Fibroblast of lung (primary cell): ENCODE measurements around the gene NRBF2.

Experiments
- CTCF ChIP-seq, 2 donors: IDR thresholded peaks in 1 of 2; conservative IDR thresholded peaks in 1 of 2; 1 replicate in 1 of 2; 2 replicates in 1 of 2; pipeline ENCODE4 v1.5.1; 2011 to 2012; ENCODE audit warnings: low read length in 2 of 2, control low read depth in 1 of 2, inconsistent platforms in 1 of 2, low read depth in 1 of 2, mild to moderate bottlenecking in 1 of 2
- EZH2 ChIP-seq: IDR thresholded peaks from 2 replicates; pipeline ENCODE4 v1.5.1; 2012; ENCODE audit warnings: low read length, control low read depth, mild to moderate bottlenecking; ENCODE audit errors: missing control alignments

- TF ChIP-seq CTCF (conservative IDR thresholded peaks at IDR 0.05 in 1 of 2, IDR thresholded peaks at IDR 0.05 in 1 of 2; ENCODE audit: low read depth in 1 of 2, low read length in 2 of 2) (no peak), EZH2 (no peak)
These were observed 4.7 kb upstream of the NRBF2 start for GRCh38 chr10:63128443-63128842.
